A673 (cell line): Measurements from ENCODE around the gene TBC1D9B. TPM values are rescaled to one million over a fixed set of nuclear protein-coding genes. Genes with fewer than 3 reads are reported as not detected.

ENCODE experiments used
- BruUV-seq: library from RNA; stranded (reverse); fragments of 400-500 nt; replicated peaks from 2 replicates; lab custom pipeline; 2021; lab: Mats Ljungman, UMichigan
- CTCF ChIA-PET: fragments of 300-600 bp; sonication (Branson Sonifier 250); formaldehyde crosslinking; loops from one replicate; lab custom pipeline; 2022; ENCODE audit warnings: antibody characterized with exemption; lab: Charles Lee
- POLR2A ChIA-PET: fragments of 300-600 bp; sonication (Branson Sonifier 250); formaldehyde crosslinking; loops from one replicate; lab custom pipeline; 2022; ENCODE audit warnings: antibody characterized with exemption; ENCODE audit not compliant: low non-redundant PET; lab: Charles Lee
- DNase-seq: peaks from one replicate; pipeline ENCODE4 v3.0.0-alpha.2; 2015; ENCODE audit warnings: low spot score
- H3K27ac ChIP-seq: fragments of 200-600 bp; sonication (generic); 2 replicates; pipeline ENCODE4 v1.5.1; 2016; ENCODE audit warnings: mixed run types, low read depth, mild to moderate bottlenecking, mixed read lengths, antibody characterized with exemption, low read length; ENCODE audit not compliant: poor library complexity, severe bottlenecking
- H3K27me3 ChIP-seq: fragments of 200-600 bp; sonication (generic); replicated peaks from 2 replicates; pipeline ENCODE4 v1.6.1; 2017; ENCODE audit warnings: mixed run types, low read depth, mild to moderate bottlenecking, mixed read lengths, antibody characterized with exemption, low read length; ENCODE audit not compliant: insufficient read depth, poor library complexity
- H3K36me3 ChIP-seq: fragments of 200-600 bp; sonication (generic); 2 replicates; pipeline ENCODE4 v1.6.1; 2016; ENCODE audit warnings: mixed run types, mild to moderate bottlenecking, mixed read lengths, antibody characterized with exemption, low read length; ENCODE audit not compliant: insufficient read depth, poor library complexity, severe bottlenecking
- H3K4me1 ChIP-seq: fragments of 200-600 bp; sonication (generic); 2 replicates; pipeline ENCODE4 v1.6.1; 2017; ENCODE audit warnings: mixed run types, mild to moderate bottlenecking, mixed read lengths, antibody characterized with exemption, low read length; ENCODE audit not compliant: insufficient read depth, poor library complexity, severe bottlenecking
- H3K4me3 ChIP-seq: fragments of 200-600 bp; sonication (generic); 2 replicates; pipeline ENCODE4 v1.5.1; 2016; ENCODE audit warnings: low read depth, mixed run types, mild to moderate bottlenecking, mixed read lengths, low read length; ENCODE audit not compliant: poor library complexity, severe bottlenecking
- H3K9me3 ChIP-seq: fragments of 200-600 bp; sonication (generic); 2 replicates; pipeline ENCODE4 v1.6.1; 2016; ENCODE audit warnings: mixed run types, low read depth, mild to moderate bottlenecking, mixed read lengths, antibody characterized with exemption, low read length; ENCODE audit not compliant: poor library complexity, severe bottlenecking
- CTCF ChIP-seq: fragments of 300-800, 200-600 bp; sonication (generic); conservative IDR thresholded peaks from 2 replicates; pipeline ENCODE4 v1.5.1; 2017; ENCODE audit warnings: low read depth, mild to moderate bottlenecking, antibody characterized with exemption, low read length, moderate library complexity, mixed read lengths
- EZH2 ChIP-seq: fragments of 200-600 bp; sonication (generic); IDR thresholded peaks from 2 replicates; pipeline ENCODE4 v1.6.1; 2017; ENCODE audit warnings: borderline replicate concordance, low read depth, mild to moderate bottlenecking, mixed read lengths, antibody characterized with exemption, low read length; ENCODE audit not compliant: poor library complexity, severe bottlenecking
- intact Hi-C: fragments of 100-400 bp; cut with micrococcal nuclease; formaldehyde crosslinking; loops from one replicate; pipeline ENCODE4 v1.10.0; 2022; ENCODE audit not compliant: unreplicated experiment
- total RNA-seq: library from RNA; stranded (reverse); gene quantifications from 2 replicates; pipeline ENCODE4 v1.2.3, GENCODE V29; 2021

TBC1D9B gene
- total RNA-seq, 1 experiment from 2014 or later: 68.2 TPM

DNA sequence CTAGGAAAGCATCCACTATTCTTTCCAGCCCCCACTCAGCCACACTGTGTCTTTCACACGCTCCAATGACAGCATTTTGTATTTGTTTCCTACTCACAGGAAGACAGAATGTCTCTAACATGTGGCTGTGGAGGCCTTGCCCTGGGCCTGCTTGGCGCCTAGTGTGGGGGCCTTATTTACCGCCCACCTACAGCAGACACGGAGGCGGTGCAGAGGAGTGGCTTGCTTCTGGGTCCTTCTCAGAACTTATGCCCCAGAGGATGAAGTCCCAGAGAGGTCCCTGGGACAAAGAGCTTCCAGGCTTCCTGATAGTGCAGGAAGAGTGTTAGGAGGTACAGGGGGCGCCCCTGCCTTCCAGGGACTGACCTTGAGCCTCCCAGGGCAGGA, 40.6 kb downstream of the TBC1D9B start:
- H3K36me3 ChIP-seq: peaks cover 9% of the 10 kb centered on the region
- DNase-seq: no peak
- ChIA-PET POLR2A (no interaction called here), CTCF (no interaction called here)
- H3K9me3 ChIP-seq: no peaks in the 10 kb centered on the region
- H3K27me3 ChIP-seq: no peaks in the 10 kb centered on the region
- TF ChIP-seq CTCF (no peak), EZH2 (no peak)
- no peak overlapping the region for H3K4me3 ChIP-seq
- no peak overlapping the region for H3K27ac ChIP-seq
- BruUV-seq: no TSS peak
- intact Hi-C loops: no loop called here
- no peaks in the 10 kb centered on the region for H3K4me1 ChIP-seq

DNA sequence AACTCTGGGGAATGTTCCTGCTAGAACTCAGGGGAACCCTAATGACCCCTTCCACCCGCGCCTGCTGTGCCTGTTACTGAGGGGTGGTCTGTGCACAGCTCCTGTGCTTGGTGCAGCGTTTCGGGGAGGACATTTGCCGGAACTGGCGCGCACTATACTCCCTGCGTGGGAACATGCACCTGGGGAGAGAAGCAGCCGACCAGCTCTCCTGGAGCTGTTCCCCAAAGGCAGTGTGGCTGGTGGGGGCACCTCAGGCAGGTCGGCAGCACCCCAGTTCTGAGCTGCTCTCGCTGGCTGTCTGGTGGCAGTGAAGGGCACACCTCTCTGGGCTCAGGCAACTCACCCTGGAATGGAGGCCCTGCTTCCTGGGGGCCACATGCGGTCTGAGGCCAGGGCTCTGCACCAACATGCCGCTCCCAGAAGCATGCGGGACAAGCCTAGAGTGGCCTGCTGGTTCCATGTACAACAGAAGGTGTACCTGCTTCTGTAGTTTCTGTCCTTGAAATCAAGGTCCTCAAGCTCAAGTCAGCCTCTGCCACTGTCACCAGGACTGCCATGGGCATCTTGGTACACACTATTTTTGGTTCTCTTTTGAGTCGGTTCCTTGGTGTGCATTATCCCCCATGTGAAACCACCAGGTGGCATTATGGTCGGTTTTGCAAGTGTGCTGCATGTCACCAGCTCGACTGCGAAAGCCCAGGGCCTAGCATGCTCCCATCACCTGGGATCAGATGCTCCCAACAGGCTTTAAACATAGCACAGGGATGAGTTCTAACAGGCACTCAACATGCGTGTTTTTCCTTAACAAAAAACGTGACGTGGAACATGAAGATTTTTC, 41.2 kb downstream of the TBC1D9B start:
- H3K36me3 ChIP-seq: peaks cover 11% of the 10 kb centered on the region
- TF ChIP-seq CTCF (0 out of 2 replicates have a peak, but pooled peaks have one; percentile 9), EZH2 (no peak)
- no peak for DNase-seq
- H3K4me3 ChIP-seq: no peak overlapping the region
- POLR2A ChIA-PET: no interaction called here
- BruUV-seq: no TSS peak
- no peaks in the 10 kb centered on the region for H3K9me3 ChIP-seq
- H3K4me1 ChIP-seq: no peaks in the 10 kb centered on the region
- H3K27ac ChIP-seq: no peak overlapping the region
- no peaks in the 10 kb centered on the region for H3K27me3 ChIP-seq
- CTCF ChIA-PET: no interaction called here
- intact Hi-C loops: no loop called here

GRCh38 chr5:179865491-179866240, 42.0 kb downstream of the TBC1D9B start:
- Histone ChIP-seq H3K4me3 (no peak overlapping the region), H3K27ac (no peak overlapping the region), H3K36me3 (peaks cover 11% of the 10 kb centered on the region), H3K4me1 (no peaks in the 10 kb centered on the region), H3K9me3 (no peaks in the 10 kb centered on the region), H3K27me3 (no peaks in the 10 kb centered on the region)
- ChIA-PET CTCF (no interaction called here), POLR2A (no interaction called here)
- intact Hi-C loops: no loop called here
- TF ChIP-seq EZH2: no peak
- TF ChIP-seq CTCF: no peak
- DNase-seq: no peak
- no TSS peak for BruUV-seq
